Gastrocnemius medialis (tissue), 4 donors: ENCODE data around the gene ZSCAN26.

ENCODE experiments used
- POLR2A ChIP-seq, 2 donors: fragments of 450-650 bp; IDR thresholded peaks; one replicate each; pipeline ENCODE4 v1.6.1; 2017; ENCODE audit warnings: antibody characterized with exemption in 2 of 2, mild to moderate bottlenecking in 2 of 2, moderate library complexity in 2 of 2
- TF ChIP-seq, protein P1 (sequence below), 5 experiments: fragments of 450-650 bp in 3 of 5; fragments of 200-600 bp in 2 of 5; sonication (generic) in 2 of 5; IDR thresholded peaks in 4 of 5; conservative IDR thresholded peaks in 1 of 5; 1 replicate in 4 of 5; 2 replicates in 1 of 5; pipeline ENCODE4 v1.5.1; 2016 to 2019; ENCODE audit warnings: antibody characterized with exemption in 5 of 5, mild to moderate bottlenecking in 3 of 5, moderate library complexity in 3 of 5

- TF ChIP-seq, protein P1, sequence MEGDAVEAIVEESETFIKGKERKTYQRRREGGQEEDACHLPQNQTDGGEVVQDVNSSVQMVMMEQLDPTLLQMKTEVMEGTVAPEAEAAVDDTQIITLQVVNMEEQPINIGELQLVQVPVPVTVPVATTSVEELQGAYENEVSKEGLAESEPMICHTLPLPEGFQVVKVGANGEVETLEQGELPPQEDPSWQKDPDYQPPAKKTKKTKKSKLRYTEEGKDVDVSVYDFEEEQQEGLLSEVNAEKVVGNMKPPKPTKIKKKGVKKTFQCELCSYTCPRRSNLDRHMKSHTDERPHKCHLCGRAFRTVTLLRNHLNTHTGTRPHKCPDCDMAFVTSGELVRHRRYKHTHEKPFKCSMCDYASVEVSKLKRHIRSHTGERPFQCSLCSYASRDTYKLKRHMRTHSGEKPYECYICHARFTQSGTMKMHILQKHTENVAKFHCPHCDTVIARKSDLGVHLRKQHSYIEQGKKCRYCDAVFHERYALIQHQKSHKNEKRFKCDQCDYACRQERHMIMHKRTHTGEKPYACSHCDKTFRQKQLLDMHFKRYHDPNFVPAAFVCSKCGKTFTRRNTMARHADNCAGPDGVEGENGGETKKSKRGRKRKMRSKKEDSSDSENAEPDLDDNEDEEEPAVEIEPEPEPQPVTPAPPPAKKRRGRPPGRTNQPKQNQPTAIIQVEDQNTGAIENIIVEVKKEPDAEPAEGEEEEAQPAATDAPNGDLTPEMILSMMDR (IDR thresholded peaks at IDR 0.05 in 4 of 5, conservative IDR thresholded peaks at IDR 0.05 in 1 of 5), result no peak
- TF ChIP-seq POLR2A (IDR thresholded peaks at IDR 0.05), result no peak
Measured at GRCh38 chr6:28291573-28291972, 24.6 kb downstream of the ZSCAN26 start.
